ENCODE measurements around the gene OPN4. TPM values are rescaled to one million over a fixed set of nuclear protein-coding genes. Genes with fewer than 3 reads are reported as not detected.
A peak's percentile ranks its signal among the peaks of the same experiment; 100 is the strongest.

Gene OPN4
- total and polyA plus RNA-seq, 2 of the 8 experiments (the other 6 are each of a cell fraction or from before 2014, with no cell fraction given), result not detected

DNA sequence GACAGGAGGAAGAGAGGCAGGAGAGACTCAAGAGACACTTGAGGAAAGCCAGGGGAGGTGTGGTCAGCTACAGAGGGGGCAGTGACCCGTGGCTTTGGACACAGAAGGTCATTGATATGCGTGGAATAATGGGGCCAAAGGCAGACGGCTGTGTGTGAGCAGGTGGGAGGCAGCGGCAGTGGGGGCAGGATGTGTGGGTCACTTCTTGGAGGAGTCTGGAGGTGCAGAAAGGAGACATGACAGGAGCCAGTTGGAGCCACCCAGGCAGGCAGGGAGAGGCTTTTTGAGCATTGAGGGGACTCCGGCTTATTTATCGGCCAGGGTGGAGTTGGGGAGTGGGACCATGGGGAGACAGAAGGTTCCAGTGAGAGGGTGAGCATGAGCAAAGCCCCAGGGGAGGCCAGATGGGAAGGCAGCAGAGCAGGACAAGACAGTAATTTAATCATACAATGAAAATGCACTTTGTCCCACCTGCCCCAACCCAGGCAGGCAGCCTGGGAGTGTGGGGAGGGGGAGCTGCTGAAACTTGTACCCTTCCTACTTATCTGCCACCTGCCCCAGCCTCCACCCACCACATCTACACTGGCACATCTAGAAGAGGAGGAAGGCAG lies 19.0 kb downstream of the OPN4 start:
- Histone ChIP-seq H4K91ac (replicated peaks; ENCODE audit: insufficient read length, low read length) (no peak overlapping the region), H3K79me1 (ENCODE audit: low read depth, low read length) (no peaks in the 10 kb centered on the region), H3K4ac (replicated peaks; ENCODE audit: insufficient read length, low read depth, low read length) (peak overlapping the region; percentile 85), H3K56ac (replicated peaks; ENCODE audit: insufficient read length, low read depth, low read length) (no peak overlapping the region), H3K36me3 (ENCODE audit: control insufficient read depth in 2 of 4, insufficient read depth in 4 of 4, low read length in 3 of 4) (no peaks in the 10 kb centered on the region), H2BK15ac (ENCODE audit: low read length) (peak overlapping the region; percentile 29; the same call in 1 of the 2 replicates), H3K18ac (ENCODE audit: extremely low read depth, low read length) (no peak overlapping the region), H2AFZ (ENCODE audit: low read length) (no peak overlapping the region), H3K14ac (ENCODE audit: insufficient read length) (no peak overlapping the region), H3K79me2 (ENCODE audit: control insufficient read depth in 1 of 2, insufficient read depth in 2 of 2, low read length in 2 of 2) (no peaks in the 10 kb centered on the region), H3K4me1 (replicated peaks in 1 of 4; ENCODE audit: control insufficient read depth in 3 of 4, insufficient read depth in 4 of 4, low read length in 3 of 4) (peaks cover 3 to 40% (median 22%) of the 10 kb centered on the region in 4 experiments), H3K23me2 (ENCODE audit: low read depth, low read length) (no peaks in the 10 kb centered on the region), H4K5ac (ENCODE audit: insufficient read length, low read depth, low read length) (no peak overlapping the region), H3K4me2 (ENCODE audit: insufficient read depth in 1 of 2, low read depth in 2 of 2, low read length in 2 of 2) (no peak overlapping the region; a peak in 1 of 4 replicates), H3K9me3 (ENCODE audit: insufficient read depth in 2 of 2, low read depth in 1 of 2, low read length in 1 of 2) (no peaks in the 10 kb centered on the region), H3K4me3 (ENCODE audit: extremely low read depth in 1 of 4, insufficient read depth in 2 of 4, low read depth in 3 of 4, low read length in 4 of 4) (no peak overlapping the region), H2BK120ac (replicated peaks; ENCODE audit: low read depth, low read length) (no peak overlapping the region), H3K23ac (ENCODE audit: insufficient read length) (no peak overlapping the region), H2BK5ac (ENCODE audit: low read depth, low read length) (no peak overlapping the region), H3K9ac (replicated peaks in 1 of 4; ENCODE audit: extremely low read depth in 1 of 4, low read depth in 3 of 4, low read length in 3 of 4) (no peak overlapping the region), H2AK5ac (ENCODE audit: low read depth, low read length) (peak overlapping the region; percentile 82; the same call in 1 of the 2 replicates), H2BK20ac (ENCODE audit: low read length) (peak overlapping the region; percentile 40; the same call in 1 of the 2 replicates), H3K27ac (ENCODE audit: low read depth, low read length) (no peak overlapping the region), H4K8ac (ENCODE audit: extremely low read depth, insufficient read depth, low read length) (peak overlapping the region; percentile 83; the same call in 1 of the 2 replicates), H2BK12ac (ENCODE audit: low read depth, low read length) (peak overlapping the region; percentile 60; the same call in 1 of the 2 replicates), H4K20me1 (replicated peaks in 1 of 2; ENCODE audit: control insufficient read depth in 1 of 2, insufficient read depth in 2 of 2, low read length in 2 of 2) (no peaks in the 10 kb centered on the region), H3K27me3 (replicated peaks in 1 of 4; ENCODE audit: control insufficient read depth in 3 of 4, extremely low read depth in 1 of 4, insufficient read depth in 3 of 4, low read length in 3 of 4) (no peaks in the 10 kb centered on the region)
- 73% methylated on average over 6 of the region's 6 CpGs; no CpG with 5 or more reads in 1 of the 2 experiments for WGBS, 2 experiments (ENCODE audit: extremely low coverage in 1 of 2, insufficient coverage in 1 of 2, insufficient read length in 1 of 2, insufficient replicate concordance in 2 of 2, low coverage in 1 of 2, low lambda C conversion rate in 2 of 2, missing lambda C conversion rate in 1 of 2)
- no peak for TF ChIP-seq HDAC6 (IDR thresholded peaks at IDR 0.05; ENCODE audit: low read depth, low read length)
- TF ChIP-seq EP300 (IDR thresholded peaks at IDR 0.05; ENCODE audit: borderline replicate concordance in 1 of 2, low read depth in 2 of 2, low read length in 2 of 2), result no peak
- no peak for TF ChIP-seq SIX5 (IDR thresholded peaks at IDR 0.05; ENCODE audit: low read depth, low read length)
- TF ChIP-seq, protein P1, sequence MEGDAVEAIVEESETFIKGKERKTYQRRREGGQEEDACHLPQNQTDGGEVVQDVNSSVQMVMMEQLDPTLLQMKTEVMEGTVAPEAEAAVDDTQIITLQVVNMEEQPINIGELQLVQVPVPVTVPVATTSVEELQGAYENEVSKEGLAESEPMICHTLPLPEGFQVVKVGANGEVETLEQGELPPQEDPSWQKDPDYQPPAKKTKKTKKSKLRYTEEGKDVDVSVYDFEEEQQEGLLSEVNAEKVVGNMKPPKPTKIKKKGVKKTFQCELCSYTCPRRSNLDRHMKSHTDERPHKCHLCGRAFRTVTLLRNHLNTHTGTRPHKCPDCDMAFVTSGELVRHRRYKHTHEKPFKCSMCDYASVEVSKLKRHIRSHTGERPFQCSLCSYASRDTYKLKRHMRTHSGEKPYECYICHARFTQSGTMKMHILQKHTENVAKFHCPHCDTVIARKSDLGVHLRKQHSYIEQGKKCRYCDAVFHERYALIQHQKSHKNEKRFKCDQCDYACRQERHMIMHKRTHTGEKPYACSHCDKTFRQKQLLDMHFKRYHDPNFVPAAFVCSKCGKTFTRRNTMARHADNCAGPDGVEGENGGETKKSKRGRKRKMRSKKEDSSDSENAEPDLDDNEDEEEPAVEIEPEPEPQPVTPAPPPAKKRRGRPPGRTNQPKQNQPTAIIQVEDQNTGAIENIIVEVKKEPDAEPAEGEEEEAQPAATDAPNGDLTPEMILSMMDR (IDR thresholded peaks at IDR 0.05; ENCODE audit: control extremely low read depth in 1 of 3, insufficient read depth in 1 of 3, low read depth in 1 of 3, low read length in 3 of 3), result no peak
- no peak for TF ChIP-seq ATF2 (IDR thresholded peaks at IDR 0.05; ENCODE audit: low read length)
- CTCF ChIA-PET (ENCODE audit: partially characterized antibody), result interaction anchor here (0.8 to 4.9 kb wide), 7 partner anchors 11 to 274 kb away, joined by 3 to 50 read pairs (median 4); no protein-coding TSS in a partner anchor
- POLR2A ChIA-PET (ENCODE audit: partially characterized antibody), result interaction anchor here (1.5 to 1.9 kb wide), 2 partner anchors 8 to 9 kb away, joined by 4 read pairs; no protein-coding TSS in a partner anchor
- DNase-seq (ENCODE audit: low read depth in 1 of 2, low spot score in 2 of 2) (no peak), FAIRE-seq (no peak)

Measured in H1 (cell line).